Activated CD8-positive, alpha-beta memory T cell treated with anti-CD3 and anti-CD28 coated beads for 24 hours (primary cell): ENCODE results near the gene ATP6V1A.

ENCODE experiments used
- DNase-seq: peaks from one replicate; pipeline ENCODE4 v3.0.0-alpha.2; 2020

The ATP6V1A gene

DNA sequence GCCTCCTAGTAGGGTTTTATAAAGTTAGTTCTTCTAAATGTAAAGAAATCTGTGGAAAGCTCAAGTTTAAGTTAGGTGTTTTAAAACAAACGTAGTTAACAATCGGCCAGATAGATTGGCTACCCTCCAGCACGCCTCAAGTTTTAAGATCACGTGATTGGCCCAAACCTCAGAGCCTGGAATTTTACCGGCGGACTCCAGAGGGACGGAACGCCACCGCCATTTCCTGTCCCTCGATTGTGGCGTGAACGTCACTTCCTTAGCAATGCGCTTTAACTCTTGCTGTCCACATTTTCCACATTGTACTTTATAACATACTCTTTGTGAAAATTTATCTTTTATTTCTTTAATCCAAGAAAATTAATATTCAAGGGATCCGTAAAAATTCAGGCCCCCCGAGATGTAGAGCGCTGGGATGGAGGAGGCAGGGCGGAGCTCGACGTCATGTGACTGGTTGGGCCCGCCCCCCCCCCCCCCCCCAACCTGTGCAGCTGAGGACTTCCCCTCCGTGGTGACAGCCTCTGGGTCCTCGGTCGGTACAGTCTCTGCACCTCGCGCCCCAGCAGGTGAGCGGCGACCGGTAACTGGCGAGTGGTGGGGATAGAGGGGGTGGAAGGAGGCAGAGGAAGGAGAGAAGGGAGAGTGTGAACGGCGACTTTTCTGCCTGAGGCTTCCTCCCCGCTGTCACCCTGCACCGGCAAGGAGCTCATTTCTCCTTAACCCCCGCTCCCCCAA lies at the start of gene ATP6V1A:
TSS of gene ATP6V1A (plus strand) at position 488 of the 735 bp plus-strand sequence. CDS start 31,719 bp downstream, outside the sequence.
- peak; percentile 88 for DNase-seq

DNA sequence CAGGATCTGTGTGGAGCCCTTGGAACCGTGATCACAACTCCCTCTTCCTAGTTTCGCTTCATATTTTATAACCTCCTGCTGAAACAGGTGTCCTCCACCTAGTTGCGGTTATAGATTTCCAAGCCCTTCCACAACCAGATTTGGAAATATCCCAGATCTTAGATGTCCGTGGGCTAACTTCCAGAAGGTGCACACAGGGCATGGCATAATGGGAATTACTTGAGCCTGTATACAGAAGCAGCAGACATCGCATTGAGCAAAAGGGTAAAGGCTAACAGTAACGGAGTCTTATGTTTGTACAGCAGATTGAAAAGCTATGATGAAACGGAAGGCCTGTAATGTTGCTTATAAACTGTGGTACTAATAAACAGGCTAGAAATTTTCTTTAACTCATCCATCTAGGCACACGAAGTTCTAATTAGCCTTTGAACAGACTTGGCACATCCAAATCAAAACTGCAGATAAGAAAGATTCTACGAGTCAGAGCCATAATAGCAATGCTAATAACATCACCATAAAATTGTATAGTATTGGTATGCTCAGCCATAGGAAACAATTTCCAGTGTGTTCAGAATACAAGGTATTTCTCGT lies 49.2 kb upstream of the ATP6V1A start:
- no peak for DNase-seq

DNA sequence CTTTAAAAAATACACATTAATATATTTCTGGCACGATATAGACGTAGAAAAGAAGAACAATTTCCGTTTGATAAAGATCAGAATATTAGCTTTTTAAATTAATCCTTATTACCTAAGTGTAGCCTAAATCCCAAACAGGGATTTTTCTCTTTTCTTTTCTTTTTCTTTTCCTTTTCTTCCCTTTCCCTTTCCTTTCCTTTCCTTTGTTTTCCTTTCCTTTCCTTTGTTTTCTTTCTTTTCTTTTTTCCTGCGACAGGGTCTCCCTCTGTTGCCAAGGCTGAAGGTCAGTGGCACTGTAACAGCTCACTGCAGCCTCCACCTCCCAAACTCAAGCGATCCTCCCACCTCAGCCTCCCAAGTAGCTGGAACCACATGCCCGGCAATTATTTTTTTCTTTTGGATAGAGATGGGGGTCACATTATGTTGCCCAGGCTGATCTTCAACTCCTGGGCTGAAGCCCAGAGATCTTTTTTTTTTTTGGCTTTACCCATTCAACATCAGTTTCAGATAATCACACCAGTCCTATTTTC lies 48.6 kb upstream of the ATP6V1A start:
- DNase-seq: no peak

DNA sequence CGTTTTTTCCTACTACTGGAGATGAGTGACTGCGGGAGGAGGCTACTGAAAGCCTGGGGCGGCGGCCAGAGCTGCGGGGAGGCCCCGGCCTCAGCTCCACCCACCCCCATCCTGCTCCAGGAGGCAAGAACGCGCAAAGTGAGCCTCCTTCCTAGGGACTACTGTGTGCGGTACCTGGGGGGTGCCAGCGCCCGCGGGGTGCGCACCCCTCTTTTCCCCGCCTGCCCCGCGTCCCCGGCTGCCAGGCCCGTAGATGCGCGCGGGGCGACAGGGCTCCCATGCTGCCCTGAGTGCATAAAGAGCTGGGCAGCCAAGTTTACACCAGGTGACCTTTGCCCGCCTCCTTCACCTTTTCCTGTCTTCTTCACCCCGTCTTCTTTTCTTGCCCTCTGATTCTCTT lies 47.9 kb upstream of the ATP6V1A start:
- no peak for DNase-seq

DNA sequence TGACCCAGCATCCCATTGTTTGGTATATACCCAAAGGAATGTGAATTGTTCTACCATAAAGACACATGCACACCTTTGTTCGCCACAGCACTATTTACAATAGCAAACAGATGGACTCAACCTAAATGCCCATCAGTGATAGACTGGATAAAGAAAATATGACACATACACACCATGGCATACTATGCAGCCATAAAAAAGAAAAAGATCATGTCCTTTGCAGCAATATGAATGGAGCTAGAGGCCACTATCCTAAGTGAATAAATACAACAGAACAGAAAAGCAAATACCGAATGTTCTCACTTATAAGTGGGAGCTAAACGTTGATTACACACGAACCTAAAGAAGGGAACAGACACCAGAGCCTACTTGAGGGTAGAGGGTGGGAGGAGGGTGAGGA lies 39.0 kb upstream of the ATP6V1A start:
- DNase-seq: no peak

DNA sequence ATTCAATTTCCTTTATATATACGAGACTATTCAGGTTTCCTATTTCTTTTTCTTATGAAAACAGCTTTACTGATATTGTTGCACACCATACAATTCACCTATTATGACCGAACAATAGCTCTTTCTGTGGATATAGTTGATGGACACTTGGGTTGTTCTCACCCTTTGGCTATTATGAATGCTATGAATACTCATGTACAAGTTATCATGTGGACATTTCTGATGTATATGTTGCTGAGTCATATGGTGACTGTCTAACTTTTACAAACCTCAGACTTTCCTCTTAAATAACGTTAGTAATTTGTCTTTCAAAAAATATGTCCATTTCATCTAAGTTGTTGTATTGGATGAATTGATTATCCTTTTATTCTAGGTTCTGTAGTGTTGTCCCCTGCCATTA lies 34.7 kb upstream of the ATP6V1A start:
- no peak for DNase-seq

DNA sequence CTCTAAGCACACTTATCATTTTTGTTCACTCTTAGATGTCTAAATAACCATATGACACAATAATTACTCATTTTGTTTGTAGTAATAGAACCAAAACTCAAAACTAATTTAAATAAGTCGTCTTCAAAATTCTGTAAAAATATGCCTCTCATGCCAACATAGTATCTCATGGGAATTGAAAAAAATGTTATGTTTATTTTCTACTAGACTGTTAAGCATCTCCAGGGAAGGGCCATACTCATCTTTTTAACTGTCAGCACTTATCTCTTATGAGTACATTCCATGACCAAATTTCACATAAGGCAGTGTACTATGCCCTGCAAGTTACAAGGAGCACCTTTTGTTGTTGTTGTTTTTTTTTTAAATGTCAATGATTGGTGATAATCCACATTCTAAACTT lies 32.1 kb upstream of the ATP6V1A start:
- DNase-seq: no peak

DNA sequence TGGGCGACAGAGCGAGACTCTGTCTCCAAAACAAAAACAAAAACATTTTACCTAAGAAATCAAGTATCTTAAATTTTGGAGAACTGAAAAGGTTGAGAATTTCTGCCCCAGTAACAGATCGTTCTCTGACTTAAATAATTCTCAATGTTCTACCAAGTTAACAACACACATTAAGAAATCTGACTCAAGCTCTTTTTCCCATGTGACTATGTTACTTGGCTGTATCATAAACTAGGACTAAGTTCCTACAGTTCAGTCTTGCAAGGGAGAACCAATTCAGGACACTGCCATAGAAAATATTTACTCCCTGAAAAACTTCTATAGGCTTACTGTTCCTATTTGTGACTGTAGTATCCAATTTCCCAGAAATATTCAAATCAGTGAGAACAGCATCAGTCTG lies 29.5 kb upstream of the ATP6V1A start:
- no peak for DNase-seq

DNA sequence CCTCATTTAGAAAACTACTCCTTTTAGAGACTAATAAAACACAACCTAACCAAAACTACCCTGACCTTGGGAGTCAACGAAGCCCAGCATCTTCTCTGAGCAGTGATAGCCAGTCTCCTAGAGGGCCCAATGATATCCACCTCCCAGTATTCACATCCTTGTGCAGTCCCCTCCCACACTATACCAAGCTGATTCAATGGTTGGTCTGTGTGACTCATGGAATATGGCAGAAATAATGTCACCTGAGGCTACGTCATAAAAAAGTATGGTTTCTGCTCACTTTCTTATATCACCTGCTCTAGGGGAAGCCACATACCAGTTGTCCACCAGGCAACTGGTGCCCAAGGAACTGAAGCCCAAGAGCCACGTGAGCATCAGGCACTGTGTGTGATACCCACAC lies 29.0 kb upstream of the ATP6V1A start:
- no peak for DNase-seq

DNA sequence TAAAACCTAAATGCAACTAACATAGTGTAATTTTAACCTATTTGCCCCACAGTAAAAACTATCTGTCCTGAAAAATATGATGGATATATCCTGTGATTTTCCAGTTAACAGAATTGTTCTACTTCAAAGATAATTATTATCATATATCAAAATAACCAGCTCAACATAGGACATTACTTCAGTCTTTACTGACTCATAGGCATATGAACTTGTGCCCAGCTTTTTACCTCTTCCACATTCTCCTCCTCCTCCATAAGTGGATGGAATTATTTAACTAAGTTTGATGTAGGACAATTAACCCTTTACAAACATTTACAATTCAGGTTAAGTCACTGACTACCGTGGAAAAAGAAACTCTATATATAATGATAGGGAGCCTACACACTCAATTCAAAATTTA lies 27.5 kb upstream of the ATP6V1A start:
- no peak for DNase-seq

DNA sequence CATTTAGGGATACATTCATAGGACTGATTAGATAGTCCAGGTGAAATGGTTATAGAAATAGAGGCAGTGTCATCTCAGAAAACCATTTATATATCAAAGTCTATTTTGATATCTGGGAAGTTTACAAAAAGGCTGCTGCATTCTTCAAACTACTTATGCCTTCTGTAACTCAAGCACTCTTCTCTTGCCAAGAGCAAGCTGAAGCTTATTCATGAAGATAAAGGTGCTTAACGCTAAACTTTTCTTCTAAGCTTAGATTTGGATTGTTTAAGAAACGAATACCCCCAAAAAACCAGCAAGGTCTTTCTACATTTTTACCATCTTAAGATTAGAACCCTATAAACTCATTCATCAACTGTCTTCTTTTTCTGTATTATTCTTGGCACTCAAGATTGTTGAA lies 27.1 kb upstream of the ATP6V1A start:
- DNase-seq: no peak

DNA sequence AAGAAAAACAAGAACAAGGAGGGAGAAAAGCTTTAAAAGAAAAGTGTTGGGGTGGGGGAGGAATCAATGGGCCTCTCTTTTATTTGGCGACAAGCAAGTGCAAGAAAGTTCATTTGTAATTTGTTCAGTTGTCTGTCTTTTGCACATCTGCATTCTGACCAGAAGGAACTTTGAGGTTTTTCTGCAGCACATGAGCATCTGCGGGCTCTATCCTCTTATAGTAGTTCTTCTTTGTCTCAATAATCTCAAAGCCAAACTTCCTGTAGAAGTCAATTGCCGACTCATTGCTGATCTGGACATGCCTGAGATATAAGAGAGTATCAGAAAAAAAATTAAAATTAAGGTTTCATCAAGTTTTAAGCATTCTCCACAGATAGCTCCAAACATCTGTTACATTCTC lies 25.2 kb upstream of the ATP6V1A start:
- DNase-seq: no peak

DNA sequence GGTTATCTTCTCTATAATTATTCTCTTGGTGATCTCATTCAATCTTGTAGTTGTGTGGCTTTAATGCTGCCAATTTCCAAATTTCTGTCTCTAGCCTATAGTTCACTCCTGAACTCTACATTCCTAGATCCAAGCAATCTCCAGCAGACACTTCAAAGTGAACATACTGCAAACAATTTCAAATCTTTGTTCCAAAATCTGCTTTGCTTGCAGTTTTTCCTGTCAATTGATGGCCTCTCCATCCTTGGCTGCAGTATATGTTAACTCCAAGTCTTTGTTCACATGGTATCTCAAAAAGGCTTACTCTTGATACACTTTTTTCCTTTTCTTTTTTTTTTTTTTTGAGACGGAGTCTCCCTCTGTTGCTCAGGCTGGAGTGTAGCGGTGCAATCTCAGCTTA lies 18.2 kb upstream of the ATP6V1A start:
- no peak for DNase-seq

DNA sequence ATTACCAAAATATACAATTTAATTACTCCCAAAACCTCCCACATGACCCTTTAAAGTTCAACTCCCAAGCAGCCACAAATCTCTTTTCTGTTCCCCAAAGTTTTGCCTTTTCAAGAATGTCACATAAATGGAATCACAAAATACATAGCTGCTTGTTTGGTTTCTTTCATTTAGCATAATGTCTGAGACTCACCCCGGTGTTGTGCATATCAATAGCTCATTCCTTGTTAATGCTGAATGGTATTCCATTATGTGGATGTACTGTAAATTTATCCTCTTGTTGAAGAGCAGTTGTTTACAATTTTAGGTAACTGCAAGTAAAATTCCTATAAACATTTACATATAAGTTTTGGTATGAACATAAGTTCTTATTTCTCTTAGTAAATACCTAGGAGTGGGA lies 16.3 kb upstream of the ATP6V1A start:
- DNase-seq: no peak

DNA sequence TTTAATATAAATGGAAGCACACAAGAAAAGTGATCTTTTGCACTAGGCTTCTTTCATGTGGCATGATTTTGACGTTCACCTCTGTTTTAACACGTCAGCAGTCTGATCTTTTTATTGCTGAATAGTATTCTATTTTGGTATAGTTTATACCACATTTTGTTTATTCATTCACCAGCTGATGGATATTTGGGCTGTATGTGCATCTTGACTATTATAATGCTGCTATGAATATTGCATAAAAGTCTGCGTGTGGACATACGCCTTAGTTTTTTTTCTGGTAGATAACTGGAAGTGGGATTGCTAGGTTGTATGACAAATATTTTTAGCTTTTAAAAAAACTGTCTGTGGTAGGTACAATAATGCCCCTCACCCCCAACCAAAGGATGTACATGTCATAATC lies 15.1 kb upstream of the ATP6V1A start:
- no peak for DNase-seq

DNA sequence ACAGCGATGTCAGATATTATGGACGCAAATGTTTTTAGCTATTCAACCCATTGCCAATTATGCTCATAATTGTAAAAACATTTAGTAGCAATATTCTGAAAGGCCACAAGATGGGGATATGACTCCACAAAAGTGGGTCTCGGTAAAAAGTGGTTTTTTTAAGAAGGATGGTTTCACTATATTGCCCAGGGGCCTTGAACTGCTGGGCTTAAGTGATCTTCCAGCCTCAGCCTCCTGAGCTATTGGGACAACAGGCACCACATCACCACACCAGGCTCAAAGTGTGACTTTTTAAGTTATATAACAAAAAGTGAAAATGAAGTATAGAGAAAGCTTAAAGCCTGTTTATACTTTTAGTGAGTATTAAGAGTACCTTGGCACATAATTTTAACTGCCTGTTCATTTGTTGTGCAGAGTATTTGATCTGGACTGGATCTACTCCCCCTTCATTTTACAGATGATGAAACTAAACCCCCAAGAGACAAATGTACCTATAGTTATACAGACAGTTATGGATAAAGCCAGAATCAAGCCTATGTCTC lies 10.2 kb upstream of the ATP6V1A start:
- DNase-seq: no peak

DNA sequence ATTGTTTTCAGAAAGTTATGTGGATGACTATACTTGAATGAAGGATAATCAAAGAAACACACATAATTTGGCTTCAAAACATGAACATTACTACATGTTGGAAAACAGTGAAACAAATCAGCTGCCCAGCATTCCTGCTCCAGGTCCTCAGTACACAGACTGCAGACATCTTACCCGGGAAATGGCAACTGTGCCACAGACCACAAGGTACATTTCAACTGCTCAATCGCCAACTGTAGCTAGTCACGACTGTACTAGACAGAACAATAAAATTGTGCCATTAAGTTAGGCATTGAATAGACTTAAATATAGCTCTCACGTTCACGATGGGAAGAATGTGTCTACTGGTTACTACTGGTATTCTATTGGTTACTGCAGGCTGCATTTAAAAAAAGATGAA lies 5.7 kb upstream of the ATP6V1A start:
- DNase-seq: no peak

DNA sequence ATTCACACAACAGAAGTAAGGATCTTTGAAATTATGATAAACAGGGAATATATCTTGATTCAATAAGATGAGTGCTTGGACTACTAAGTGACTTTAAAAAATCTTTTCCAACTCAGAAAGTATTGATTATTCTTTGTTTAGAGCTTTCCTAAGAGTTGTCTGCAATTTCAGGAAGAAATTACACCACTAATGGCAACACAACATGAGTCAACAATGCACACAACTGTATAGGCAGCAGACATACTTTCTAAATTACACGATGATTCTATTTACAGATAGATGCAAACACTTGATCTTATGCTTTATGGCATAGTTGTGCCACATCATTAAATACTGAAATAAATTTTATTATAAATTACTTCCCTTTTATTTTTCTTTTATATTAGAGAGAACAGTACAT lies 5.2 kb upstream of the ATP6V1A start:
- no peak for DNase-seq

DNA sequence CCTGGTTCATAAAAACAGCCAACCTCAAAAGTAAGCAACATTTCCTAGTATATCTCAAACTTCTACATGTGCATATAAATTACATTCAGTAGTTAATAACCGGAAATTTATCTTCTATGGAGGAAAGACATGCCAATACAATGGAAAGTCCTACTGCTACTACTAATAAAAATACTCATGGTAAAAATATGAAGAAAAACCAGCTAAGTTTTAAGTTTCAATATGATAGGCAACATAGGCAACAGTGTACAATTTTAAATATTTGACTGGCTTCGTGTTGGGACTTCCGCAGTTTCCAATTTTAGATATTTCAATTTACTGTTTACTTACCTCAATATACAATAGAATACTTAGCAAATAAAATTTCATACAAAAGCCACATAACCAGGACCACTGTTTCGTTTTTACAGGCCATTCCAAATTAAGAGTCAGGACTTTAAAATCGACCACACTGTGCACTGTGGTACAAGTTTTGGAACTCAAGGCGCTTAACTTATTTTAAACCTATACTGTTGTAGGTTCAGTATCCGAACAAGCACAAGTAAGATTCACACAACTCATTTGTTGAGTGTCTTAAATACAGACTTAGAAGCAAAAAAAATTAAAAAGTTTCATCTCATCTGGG lies 3.7 kb upstream of the ATP6V1A start:
- no peak for DNase-seq

DNA sequence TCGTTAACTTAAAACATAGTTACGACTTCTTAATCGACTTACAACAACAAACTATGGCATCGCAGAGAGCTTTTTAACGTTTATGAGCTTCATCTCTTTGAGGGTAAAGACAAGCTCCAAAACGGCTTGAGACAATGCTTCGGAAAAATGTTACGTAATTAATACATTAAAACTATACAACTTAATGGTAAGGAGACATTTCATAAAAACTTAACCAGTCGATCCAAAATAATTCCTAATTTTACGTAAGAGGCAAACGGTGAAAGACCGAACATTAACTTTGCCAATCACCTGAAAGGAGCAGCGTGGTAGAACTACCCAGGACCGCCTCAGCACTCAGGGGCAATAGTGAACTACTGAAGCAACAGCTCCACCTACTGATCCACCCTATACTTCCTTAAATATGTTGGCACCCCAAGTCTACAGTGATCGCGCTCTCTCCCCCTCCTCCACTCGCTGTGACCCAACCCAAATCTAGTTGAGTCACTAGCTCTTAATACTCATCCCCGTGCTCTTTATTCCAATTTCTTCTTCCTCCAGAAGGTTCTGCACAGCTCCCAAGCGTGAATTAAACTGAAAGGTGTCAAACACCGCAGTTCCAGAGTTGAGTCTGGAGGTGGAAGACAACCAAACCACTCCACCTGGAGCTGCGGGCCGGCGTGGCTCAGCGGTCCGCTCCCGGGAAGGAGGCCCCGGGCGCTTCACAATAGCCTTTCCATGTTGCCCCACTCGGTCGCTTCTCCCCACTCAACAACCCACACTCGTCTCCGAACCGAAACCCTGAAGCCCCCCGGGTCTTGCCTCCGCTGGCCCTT lies 1.7 kb upstream of the ATP6V1A start:
- peak; percentile 81 for DNase-seq

DNA sequence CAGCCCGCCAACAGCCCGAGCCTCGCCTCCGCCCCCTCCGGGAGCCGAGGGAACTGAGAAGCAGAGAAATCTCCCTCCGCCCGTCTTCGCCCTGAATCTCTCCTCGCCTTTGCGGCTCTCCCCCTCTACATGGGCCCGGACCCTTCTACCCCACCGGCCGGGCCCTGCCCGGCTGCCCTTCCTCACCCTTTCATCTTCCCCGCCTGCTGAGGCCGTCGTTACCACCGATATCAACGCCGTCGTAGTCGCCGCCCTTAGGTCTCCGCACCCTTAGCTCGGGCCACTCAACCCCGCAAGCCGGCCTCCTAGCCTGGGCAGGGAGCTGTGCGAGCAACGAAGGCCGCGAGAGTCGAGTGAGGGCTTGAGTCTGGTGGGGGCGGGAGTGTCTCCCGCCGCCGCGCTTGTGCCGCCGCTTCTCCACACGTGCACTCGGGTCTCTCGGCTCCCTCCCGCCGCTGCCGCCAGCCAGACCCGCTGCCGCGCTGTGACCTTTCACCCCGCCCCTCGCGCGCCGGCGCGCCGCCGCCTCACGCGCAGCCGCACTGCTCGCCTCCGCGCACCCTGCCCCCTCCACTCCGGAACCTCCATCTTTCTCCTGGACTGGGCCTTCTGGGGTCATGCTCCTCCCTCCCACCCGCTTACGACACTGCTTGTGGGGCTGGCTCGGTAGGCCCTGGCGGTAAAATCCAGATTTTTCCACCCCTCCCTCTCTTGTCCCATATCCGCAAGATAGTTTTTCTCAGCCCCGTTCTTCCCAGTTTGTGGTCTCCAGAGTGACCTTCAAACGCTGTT lies 883 bp upstream of the ATP6V1A start, which contains the start of gene NAA50:
TSS of gene NAA50 (minus strand) at position 494 of the 792 bp plus-strand sequence. CDS start at position 194, 300 bp downstream.
- peak; percentile 97 for DNase-seq
